COLO829 (cell line): Measurements from ENCODE around the gene HECTD1.
"Not testable (repeated sequence)": the region's sequence is repeated elsewhere in the genome, so short reads cannot be mapped to it uniquely, and the experiment has no call there.

Experiments
- DNase-seq: peaks from one replicate; pipeline ENCODE4 v3.0.0; 2012; ENCODE audit warnings: low spot score

HECTD1 gene

DNA sequence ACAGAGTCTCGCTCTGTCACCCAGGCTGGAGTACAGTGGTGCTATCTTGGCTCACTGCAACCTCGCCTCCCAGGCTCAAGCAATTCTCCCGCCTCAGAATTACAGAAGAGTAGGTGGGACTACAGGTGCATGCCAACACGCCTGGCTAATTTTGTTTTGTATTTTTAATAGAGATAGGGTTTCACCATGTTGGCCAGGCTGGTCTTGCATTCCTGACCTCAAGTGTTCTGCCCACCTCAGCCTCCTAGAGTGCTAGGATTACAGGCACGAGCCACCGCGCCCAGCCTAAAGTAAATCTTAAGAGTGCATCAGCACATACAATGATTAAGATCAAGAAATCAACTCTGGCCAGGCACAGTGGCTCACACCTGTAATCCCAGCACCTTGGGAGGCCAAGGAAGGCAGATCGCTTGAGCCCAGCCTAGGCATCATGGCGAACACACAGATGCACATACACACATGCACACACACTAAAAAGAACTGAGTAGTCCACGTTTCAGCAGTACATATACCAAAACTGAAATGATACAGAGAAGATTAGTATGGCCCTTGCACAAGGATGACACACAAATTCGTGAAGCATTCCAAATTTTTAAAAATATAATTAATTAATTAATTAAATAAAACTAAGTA is 65.0 kb downstream of the HECTD1 start:
- DNase-seq = no peak

DNA sequence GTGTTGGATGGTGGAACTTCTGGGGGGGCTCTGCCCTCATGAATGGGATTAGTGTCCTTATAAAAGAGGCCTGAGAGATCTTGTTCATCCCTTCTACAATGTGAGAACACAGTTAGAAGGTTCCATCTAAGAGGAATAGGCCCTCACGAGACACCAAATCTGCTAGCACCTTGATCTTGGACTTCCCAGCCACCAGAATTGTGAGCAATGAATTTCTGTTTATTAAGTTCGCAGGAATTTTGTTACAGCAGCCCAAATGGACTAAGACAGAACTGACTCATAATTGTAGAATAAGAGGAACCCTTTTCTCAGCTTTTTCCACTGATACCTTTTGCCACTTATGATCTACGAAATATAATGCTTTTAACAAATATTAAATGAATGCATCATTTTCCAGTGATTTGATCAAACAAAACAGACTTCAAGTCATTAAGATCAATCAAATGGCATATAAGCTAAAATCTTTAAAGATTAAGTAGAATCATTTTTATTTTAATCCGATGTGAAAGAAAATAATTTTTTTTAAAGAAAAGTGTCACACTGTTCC is 68.2 kb downstream of the HECTD1 start:
- DNase-seq = no peak

DNA sequence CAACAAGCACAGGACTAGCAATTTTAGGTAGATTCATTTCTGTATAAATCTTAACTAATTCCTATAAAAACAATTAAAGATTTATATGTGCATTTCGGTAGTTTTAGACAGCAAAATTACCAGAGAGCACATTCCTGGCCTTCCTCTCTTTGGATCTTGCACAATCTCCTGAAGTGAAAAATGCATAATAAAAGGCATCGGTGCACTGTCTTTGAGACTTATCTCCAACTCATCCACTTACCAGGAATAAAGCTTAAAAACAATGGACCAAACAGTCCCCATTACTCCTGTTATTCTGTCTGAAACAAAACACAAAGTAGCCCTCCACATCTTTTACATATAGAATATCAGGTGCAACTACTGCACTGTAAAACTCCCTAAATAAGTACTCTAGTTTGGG is 69.3 kb downstream of the HECTD1 start:
- no peak for DNase-seq

DNA sequence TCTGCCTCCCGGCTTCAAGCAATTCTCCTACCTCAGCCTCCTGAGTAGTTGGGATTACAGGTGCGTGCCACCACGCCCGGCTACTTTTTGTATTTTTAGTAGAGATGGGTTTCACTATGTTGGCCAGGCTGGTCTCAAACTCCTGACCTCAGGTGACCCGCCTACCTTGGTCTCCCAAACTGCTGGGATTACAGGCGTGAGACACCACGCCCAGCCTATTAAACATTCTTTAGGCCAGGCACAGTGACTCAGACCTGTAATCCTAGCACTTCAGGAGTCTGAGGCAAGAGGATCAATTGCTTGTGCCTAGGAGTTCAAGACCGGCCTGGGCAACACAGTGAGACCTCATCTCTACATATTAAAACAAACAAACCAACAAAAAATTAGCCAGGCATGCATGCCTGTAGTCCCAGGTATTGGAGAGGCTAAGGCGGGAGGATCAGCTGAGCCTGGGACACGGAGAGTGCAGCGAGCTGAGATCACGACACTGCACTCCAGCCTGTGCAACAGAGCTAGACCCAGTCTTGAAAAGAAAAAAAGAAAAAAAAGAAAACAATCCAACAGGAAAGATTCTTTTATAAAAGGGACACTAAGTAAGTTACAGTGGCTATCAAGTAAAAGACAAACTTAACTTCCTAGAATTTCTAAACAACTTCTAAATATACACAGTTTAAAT is 70.2 kb downstream of the HECTD1 start:
- DNase-seq = no peak

DNA sequence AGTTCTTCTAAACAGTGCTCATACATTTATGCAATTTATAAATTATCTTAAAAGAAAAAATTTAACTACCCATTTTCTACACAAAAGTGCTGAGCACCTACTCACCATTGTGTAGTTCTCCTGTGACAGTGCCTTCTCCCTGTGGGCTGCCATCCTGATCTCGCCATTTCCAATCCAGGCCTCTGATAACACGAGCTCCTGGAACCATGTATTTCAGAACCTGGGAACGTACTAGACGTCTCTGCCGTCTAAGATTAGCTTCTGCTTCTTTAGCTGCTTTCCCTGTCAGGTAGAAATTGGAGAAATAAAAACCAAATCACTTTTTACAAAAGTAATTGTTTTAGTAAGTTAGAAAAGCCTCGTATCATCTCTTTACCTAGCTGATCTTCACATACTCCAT is 74.5 kb downstream of the HECTD1 start:
- no peak for DNase-seq

DNA sequence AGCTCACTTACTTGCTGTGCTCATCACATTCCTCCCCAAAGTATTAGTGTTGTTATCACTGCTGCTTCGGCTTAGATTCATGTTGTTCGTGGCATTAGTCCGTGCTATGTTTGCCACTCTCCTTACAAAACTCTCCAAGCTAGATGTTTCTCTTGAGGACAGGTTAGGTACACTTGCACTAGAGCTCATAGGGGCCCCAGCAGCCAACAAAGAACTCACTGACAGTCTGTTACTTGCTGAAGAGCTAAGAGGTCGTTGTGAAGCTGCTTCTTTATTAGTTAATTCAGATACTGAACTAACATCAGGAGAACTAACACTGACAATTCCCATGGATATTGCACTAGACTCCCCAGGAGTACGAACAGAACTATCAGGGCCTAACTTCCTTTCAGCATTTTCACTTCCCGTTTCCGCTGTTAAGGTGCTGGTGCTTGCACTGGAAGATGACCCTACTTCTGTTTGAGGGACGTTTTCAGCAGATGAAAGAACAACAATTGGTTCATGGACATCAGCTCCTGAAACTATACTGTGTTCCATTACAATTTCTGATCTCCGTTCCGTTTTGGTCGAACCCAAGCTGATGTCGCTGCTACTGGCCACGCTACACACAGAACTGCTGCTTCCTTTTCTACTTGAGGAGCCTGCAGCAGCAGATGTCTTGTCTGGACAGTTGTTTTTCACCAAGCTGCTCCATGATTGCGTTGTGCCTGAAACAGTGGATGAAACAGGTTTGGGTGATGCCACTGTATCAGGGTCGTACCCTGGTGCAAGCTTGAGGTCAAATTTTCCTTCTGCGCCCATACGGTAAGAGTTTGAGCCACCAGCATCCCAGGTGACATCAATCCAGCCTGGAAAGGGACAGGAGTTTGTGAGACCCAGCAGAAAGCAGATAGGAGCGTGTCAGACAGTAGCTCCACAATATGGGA is 78.7 kb downstream of the HECTD1 start:
- DNase-seq = no peak

DNA sequence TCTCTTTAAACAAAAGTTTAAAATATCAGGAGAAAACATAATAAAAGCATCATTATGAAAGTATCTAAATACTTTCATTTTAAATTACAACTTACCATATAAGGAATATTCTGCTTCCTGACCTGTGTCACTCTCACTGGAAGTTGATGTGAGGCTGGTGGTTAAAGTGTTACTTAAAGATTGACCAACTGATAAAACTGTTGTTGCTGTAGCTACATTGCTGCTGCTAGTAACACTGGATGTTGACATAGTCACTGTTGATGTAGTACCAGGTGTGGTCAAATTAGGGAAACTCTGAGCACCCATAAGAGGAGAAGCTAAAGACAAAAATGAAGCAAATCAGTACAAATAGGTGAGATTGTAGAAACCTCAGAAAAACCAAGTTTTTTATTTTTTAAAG is 79.9 kb downstream of the HECTD1 start:
- DNase-seq = no peak

DNA sequence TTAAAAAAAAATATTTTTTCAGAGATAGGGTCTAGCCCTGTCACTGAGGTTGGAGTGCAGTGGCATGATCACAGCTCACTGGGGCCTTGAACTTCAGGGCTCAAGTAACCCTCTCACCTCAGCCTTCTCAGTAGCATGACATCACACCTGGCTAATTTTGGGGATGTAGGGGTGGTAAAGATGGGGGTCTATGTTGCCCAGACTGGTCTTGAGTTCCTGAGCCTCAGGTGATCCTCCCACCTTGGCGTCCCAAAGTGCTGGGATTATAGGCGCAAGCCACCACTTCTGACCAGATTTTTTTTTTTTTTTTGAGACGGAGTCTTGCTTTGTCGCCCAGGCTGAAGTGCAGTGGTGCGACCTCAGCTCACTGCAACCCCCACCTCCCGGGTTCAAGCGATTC is 80.9 kb downstream of the HECTD1 start:
- DNase-seq = no peak

DNA sequence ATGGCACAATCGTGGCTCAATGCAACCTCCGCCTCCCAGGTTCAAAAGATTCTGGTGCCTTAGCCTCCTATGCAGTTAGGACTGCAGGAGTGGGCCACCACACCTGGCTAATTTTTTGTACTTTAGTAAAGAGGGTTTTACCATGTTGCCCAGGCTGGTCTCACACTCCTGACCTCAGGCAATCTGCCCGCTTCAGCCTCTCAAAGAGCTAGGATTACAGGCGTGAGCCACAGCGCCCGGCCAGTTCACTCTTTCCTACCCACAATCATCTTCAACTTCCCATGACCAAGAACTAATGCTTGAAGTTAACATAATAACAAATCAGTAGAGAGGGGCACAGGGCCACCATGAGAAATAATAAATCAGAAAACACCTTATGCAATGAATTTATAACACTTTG is 82.4 kb downstream of the HECTD1 start:
- no peak for DNase-seq

DNA sequence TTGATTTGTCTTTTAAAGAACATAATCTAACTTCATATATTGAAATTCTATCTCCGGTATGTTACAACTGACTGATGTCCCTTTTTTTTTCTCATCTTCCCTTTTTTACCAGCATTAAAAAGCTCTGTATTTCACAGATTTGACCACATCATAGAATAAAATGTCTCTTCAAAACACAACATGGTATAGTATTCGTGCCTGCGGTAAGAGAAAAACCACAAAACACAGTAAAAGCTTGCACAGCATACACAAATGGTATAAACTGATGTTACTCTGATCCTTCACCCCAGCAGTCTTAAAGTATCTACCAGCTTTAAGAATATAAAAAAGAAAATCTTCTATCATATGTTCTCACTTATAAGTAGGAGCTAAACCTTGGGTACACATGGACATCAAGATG is 83.4 kb downstream of the HECTD1 start:
- DNase-seq = no peak

DNA sequence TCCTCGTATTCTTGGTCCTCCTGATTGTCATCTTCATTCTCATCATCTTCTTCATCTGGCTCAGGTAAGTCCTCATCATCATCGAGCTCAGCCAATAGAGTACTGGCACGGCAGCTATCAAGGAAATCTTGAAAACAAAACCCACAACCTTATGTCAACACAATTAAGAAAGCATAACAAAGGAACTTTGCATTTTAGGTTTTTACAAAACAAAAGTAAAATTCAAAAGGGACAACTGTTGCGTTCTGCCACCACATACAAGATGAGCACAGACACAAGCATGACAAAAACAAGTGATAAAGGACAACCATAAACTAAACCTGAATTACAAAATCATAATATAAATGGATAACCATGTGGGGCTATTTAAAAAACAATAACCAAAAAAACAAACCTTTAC is 84.7 kb downstream of the HECTD1 start:
- DNase-seq = no peak

DNA sequence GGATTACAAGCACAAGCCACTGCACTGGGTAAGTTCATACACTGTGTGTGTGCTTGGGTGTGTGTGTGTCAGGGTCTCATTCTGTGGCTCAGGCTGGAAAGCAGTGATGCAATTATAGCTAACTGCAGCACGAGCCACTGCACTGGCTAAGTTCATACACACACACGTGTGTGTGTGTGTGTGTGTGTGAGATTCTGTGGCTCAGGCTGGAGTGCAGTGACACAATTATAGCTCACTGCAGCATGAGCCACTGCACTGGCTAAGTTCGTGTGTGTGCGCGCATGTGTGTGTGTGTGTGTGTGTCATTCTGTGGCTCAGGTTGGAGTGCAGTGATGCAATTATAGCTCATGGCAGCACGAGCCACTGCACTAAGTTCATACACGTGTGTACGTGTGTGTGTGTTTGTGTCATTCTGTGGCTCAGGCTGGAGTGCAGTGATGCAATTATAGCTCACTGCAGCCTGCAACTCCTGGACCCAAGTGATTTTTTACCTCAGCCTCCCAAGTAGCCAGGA is 85.4 kb downstream of the HECTD1 start:
- DNase-seq = no peak

DNA sequence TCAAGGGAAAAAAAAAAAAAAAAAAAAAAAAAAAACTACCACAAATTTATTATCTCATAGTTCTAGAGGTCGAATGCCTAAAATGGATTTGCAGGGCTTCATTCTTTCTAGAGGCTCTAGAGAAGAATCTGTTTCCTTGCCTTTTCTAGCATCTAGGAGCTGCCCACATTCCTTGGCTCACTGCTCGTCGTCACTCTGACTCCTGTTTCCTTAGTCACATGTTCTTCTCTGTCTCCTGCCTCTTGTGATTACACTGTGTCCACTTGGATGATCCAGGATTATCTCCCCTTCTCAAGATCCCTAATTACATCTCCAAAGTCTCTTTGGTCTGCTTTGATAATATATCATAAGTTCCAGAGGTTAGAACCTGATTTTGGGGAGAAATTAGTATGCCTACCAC is 88.7 kb downstream of the HECTD1 start:
- DNase-seq = no peak

DNA sequence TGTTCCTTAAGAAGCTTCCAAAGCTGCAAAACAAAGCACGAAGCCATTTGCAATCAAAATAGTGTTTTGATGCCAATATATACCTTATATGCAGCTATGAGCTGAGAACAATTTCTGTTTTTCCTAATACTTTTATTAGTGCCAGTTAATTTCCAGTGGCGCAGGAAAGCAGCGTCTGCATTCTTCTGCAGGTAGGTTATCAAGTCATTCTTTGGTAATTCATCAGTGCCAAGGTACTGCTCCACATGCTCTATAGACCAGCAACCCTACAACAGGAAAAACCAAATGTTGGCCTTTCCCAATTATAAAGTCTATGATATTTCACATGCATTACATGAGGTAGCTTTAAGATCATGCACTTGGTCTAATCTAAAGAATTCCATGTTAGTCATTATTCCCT is 93.8 kb downstream of the HECTD1 start:
- DNase-seq = no peak

DNA sequence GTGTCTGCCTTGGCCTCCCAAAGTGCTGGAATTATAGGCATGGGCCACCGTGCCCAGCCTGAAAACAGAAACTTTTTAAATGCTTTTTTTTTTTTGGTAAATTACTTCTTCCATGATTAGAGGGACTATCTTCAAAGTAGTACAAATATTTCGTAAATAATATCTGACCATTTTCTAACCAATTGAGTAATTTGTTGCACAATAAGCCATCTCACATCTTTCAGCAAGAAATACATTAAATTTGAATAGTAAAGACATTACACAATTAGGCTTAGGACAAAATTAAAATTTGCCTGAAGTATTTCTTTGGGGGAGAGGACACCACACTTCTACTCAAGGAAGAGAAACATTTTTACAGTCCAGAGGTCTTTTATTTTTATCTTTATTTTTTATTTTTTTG is 96.7 kb downstream of the HECTD1 start:
- no peak for DNase-seq

DNA sequence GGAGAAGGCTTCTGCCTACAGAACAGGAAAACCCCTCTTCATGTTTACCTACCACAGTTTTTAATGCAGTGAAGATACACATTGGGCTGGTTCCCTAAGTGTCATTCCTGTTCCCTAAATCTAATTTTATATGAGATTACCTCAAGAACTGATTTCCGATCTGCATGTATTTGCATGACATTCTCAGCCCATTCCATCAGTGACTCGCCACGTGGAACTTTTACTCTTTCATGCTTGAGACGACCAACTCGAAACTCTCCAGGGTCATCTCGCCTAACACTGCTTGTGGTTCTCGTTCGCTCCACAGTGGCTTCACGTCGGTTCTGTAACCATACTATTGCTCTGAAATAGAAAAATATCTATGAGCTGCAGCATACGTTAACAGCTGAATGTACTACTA is 98.3 kb downstream of the HECTD1 start:
- no peak for DNase-seq

DNA sequence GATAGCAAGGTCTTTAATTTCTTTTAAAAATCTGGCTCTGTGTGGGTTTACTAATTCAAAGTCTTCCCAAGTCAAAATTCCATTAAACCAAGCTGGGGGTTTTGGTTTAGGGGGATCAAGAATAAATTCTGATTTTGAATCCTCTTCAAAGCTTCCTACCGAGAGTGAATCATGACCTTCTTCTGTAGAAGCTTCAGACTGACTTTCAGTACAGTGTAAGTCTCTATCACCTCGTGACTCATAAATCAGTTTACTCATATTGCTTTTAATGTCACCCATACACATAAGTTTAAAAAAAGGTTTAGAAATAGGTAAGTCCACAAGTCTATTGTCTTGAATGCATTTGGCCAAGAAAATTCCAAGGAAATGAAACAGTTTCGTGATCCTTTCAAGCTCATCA is 100.8 kb downstream of the HECTD1 start:
- DNase-seq = no peak

DNA sequence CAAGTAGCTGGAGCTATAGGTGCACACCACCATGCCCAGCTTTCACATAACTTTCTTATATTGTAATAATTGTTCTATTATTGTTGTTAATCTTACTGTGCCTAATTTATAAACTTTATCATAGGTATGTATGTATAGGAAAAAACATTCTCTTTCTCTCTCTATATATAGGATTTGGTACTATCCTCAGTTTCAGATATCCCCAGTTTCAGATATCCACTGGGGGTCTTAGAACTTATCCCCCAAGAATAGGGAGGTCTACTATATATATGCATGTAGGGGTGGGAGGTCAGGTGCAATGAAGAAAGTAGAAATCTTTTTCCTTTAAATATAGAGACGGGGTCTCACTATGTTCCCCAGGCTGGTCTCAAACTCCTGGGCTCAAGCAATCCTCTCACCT is 110.5 kb downstream of the HECTD1 start:
- no peak for DNase-seq

DNA sequence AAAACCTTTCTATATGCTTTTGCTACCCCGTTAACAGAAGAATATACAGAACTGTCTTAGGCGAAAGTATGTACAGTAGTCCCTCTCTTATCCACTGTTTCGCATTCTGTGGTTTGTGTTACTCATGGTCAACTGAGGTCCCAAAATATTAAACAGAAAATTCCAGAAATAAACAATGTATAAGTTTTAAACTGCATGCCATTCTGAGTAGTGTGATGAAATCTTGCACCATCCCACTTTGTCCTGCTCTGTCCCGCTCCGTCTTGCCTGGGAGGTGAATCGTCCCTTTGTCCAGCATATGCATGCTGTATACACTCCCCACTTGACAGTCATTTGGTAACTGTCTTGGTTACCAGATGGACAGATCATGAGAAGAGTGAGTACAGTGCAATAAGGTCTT is 111.3 kb downstream of the HECTD1 start:
- no peak for DNase-seq

DNA sequence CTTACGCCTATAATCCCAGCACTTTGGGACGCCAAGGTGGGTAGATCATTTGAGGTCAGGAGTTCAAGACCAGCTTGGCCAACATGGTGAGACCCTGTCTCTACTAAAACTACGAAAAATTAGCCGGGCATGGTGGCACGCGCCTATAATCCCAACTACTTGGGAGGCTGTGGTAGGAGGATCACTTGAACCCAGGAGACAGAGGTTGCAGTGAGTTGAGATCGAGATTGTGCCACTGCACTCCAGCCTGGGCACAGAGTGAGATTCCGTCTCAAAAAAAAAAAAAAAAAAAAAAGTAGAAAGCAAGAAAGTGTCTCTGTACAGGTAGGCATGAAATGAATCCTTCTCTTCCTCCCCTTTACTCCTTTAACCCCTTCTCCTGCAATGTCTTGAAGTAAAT is 111.8 kb downstream of the HECTD1 start:
- not testable (repeated sequence) for DNase-seq

DNA sequence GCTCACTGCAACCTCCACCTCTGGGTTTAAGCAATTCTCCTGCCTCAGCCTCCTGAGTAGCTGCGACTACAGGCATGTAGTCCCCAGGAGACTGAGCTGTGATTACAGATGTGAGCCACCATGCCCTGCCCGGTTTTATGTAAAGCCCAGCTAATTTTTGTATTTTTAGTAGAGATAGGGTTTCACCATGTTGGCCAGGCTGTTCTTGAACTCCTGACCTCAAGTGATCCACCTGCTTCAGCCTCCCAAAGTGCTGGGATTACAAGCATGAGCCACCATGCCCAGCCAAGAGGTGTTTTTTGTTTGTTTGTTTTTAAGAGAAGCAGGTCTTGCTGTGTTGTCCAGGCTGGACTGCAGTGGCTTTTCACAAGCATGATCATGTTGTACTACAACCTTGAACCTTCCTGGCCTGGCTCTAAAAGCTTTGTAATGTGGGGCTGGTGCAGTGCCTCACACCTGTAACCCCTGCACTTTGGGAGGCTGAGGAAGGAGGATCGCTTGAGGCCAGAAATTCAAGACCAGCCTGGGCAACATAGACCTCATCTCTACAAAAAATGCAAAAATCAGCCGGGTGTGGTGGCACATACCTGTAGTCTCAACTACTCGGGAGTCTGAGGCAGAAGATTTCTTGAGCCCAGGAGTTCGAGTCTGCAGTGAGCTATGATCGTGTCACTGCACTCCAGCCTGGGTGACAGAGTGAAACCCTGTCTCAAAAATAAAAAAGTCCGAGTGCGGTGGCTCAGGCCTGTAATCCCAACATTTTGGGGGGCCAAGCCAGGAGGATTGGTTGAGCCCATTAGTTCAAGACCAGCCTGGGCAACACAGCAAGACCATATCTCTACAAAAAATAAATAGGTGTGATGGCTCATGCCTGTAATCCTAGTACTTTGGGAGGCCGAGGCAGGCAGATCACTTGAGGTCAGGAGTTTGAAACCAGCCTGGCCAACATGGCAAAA is 113.4 kb downstream of the HECTD1 start:
- not testable (repeated sequence) for DNase-seq
